Psoas muscle (tissue), 8 donors: ENCODE data around the gene GSTCD. TPM values are rescaled to one million over a fixed set of nuclear protein-coding genes. Genes with fewer than 3 reads are reported as not detected.
"Not testable (repeated sequence)": the region's sequence is repeated elsewhere in the genome, so short reads cannot be mapped to it uniquely, and the experiment has no call there.

ENCODE experiments used
- ATAC-seq, 4 donors: fragments of 200-7000 bp; cut with Tn5 transposase; one replicate each; pipeline ENCODE4 v1.9.1; 2020; ENCODE audit warnings: moderate library complexity in 3 of 4, mild to moderate bottlenecking in 2 of 4
- DNase-seq, 2 donors: peaks; one replicate each; pipeline ENCODE4 v3.0.0-alpha.2; 2020
- H3K27ac ChIP-seq: fragments of 200-600 bp; one replicate; pipeline ENCODE4 v1.8.0; 2022
- H3K27me3 ChIP-seq, 3 donors: fragments of 200-600 bp in 1 of 3; one replicate each; pipeline versions ENCODE4 v1.6.1 to v1.8.0; 2013 to 2022; ENCODE audit warnings: low read length in 2 of 3, mild to moderate bottlenecking in 2 of 3, moderate library complexity in 1 of 3; ENCODE audit not compliant: insufficient read depth in 3 of 3
- H3K36me3 ChIP-seq, 2 donors: fragments of 200-600 bp in 1 of 2; one replicate each; pipeline versions ENCODE4 v1.6.1 to v1.8.0; 2013 to 2022; ENCODE audit warnings: low read depth in 1 of 2, mild to moderate bottlenecking in 1 of 2, moderate library complexity in 1 of 2; ENCODE audit not compliant: insufficient read depth in 1 of 2
- H3K4me1 ChIP-seq: fragments of 200-600 bp; one replicate; pipeline ENCODE4 v1.8.0; 2022
- H3K4me3 ChIP-seq: fragments of 200-600 bp; one replicate; pipeline ENCODE4 v1.8.0; 2022; ENCODE audit warnings: mild to moderate bottlenecking
- H3K9me3 ChIP-seq: fragments of 200-600 bp; one replicate; pipeline ENCODE4 v1.8.0; 2022
- CTCF ChIP-seq: fragments of 200-600 bp; IDR thresholded peaks from one replicate; pipeline ENCODE4 v1.8.0; 2022; ENCODE audit warnings: antibody characterized with exemption
- WGBS, 3 donors: extraction: QIAGEN DNeasy Blood & Tissue Kit; methylation state at CpG; one replicate each; pipeline versions ENCODE4 v1.1.6 to v1.1.7; 2013; 5-methylcytosine and 5-hydroxymethylcytosine counted together
- intact Hi-C, 2 donors: fragments of 100-400 bp; cut with DNase I; formaldehyde crosslinking; loops; one replicate each; pipeline versions ENCODE4 v1.11.0 to v1.14.2; 2022
- polyA plus RNA-seq, 3 donors: library from polyadenylated mRNA; stranded (reverse); fragments of 200-250 nt; gene quantifications; one replicate each; pipeline ENCODE4 v1.2.3, GENCODE V29; 2013
- total RNA-seq, 4 donors: library from RNA; stranded (reverse); fragmentation: NEBNext Ultra II Directional in 2 of 4; extraction: Animal tissue kit (Norgen Biotek cat#: 25700) in 2 of 4; gene quantifications; one replicate each; pipeline versions ENCODE4 v1.2.1 to v1.2.4, GENCODE V29; 2021 to 2023
- donor health status: healthy with polysubstance abuse.
- donor health status: DM: no; HTN: no; CAD: no; lungs with moderate emphysema.
- donor health status: Bipolar disorder and iron deficiency.
- donor health status: healthy.
- donor health status: DM: yes; HTN: yes; CAD: no.
- donor health status: DM: no; HTN: no; CAD: no.
- donor health status: DM: no; HTN: no; CAD: no.
- donor health status: DM: yes; HTN: yes; CAD: no.

GSTCD gene
- total and polyA plus RNA-seq, 7 donors = 0.82 to 6.6 (median 3.5) TPM

GRCh38 chr4:105843941-105844340 lies 135.4 kb downstream of the GSTCD start:
- no peaks in the 10 kb centered on the region for H3K4me1 ChIP-seq
- H3K4me3 ChIP-seq = no peak overlapping the region
- DNase-seq (no peak), ATAC-seq (no peak)
- H3K9me3 ChIP-seq = no peaks in the 10 kb centered on the region
- no peak for TF ChIP-seq CTCF
- intact Hi-C loops = no loop called here
- H3K36me3 ChIP-seq = no peaks in the 10 kb centered on the region
- no peaks in the 10 kb centered on the region for H3K27me3 ChIP-seq
- no peak overlapping the region for H3K27ac ChIP-seq
- WGBS, 3 donors = 94 to 95% (median 95%) methylated on average over 2 of the region's 2 CpGs

- TF ChIP-seq CTCF = no peak
- H3K36me3 ChIP-seq = no peaks in the 10 kb centered on the region
- H3K4me3 ChIP-seq = no peak overlapping the region
- DNase-seq = no peak
- H3K27ac ChIP-seq = no peak overlapping the region
- H3K9me3 ChIP-seq = no peaks in the 10 kb centered on the region
- intact Hi-C loops = no loop called here
- no peaks in the 10 kb centered on the region for H3K4me1 ChIP-seq
- WGBS, 3 donors = 52 to 53% (median 53%) methylated on average over 3 of the region's 3 CpGs
- no peak for ATAC-seq
- H3K27me3 ChIP-seq = no peaks in the 10 kb centered on the region
Measured at GRCh38 chr4:105845559-105845958, 137.0 kb downstream of the GSTCD start.

- H3K27ac ChIP-seq, H3K36me3 ChIP-seq, H3K27me3 ChIP-seq, H3K4me1 ChIP-seq, H3K4me3 ChIP-seq, intact Hi-C loops, H3K9me3 ChIP-seq, DNase-seq: not testable (repeated sequence)
- 28 to 70% (median 42%) methylated on average over 6 of the region's 6 CpGs for WGBS, 3 donors
- peak; percentile 37 to 88 (median 72) for ATAC-seq
Measured at GRCh38 chr4:105848359-105848758, 139.8 kb downstream of the GSTCD start.

GRCh38 chr4:105851196-105851595 lies 142.6 kb downstream of the GSTCD start:
- H3K27me3 ChIP-seq = no peaks in the 10 kb centered on the region
- no peaks in the 10 kb centered on the region for H3K36me3 ChIP-seq
- no peaks in the 10 kb centered on the region for H3K9me3 ChIP-seq
- intact Hi-C loops = no loop called here
- no peak overlapping the region for H3K27ac ChIP-seq
- ATAC-seq (no peak), DNase-seq (no peak)
- H3K4me1 ChIP-seq = no peaks in the 10 kb centered on the region
- 96 to 99% (median 97%) methylated on average over 3 of the region's 3 CpGs for WGBS, 3 donors
- H3K4me3 ChIP-seq = no peak overlapping the region
- TF ChIP-seq CTCF = no peak

- DNase-seq, H3K27me3 ChIP-seq, H3K27ac ChIP-seq, H3K9me3 ChIP-seq, H3K4me1 ChIP-seq, ATAC-seq, H3K36me3 ChIP-seq, intact Hi-C loops, H3K4me3 ChIP-seq: not testable (repeated sequence)
- 94 to 98% (median 98%) methylated on average over 2 of the region's 2 CpGs for WGBS, 3 donors
Measured at GRCh38 chr4:105852230-105852629, 143.6 kb downstream of the GSTCD start.

- no peak for TF ChIP-seq CTCF
- WGBS, 3 donors = 95 to 97% (median 96%) methylated on average over 10 of the region's 10 CpGs
- H3K27ac ChIP-seq = no peak overlapping the region
- intact Hi-C loops = no loop called here
- H3K4me3 ChIP-seq = no peak overlapping the region
- no peaks in the 10 kb centered on the region for H3K36me3 ChIP-seq
- H3K27me3 ChIP-seq = no peaks in the 10 kb centered on the region
- no peaks in the 10 kb centered on the region for H3K4me1 ChIP-seq
- no peak for ATAC-seq
- DNase-seq = no peak
- H3K9me3 ChIP-seq = no peaks in the 10 kb centered on the region
Measured at GRCh38 chr4:105858466-105859040, 150.0 kb downstream of the GSTCD start.
